Stomach (tissue), 9 donors: ENCODE measurements around the gene CEP55. TPM values are rescaled to one million over a fixed set of nuclear protein-coding genes. Genes with fewer than 3 reads are reported as not detected.

Experiments used
- DNase-seq, 2 donors: peaks; one replicate each; pipeline versions ENCODE4 v3.0.0 to v3.0.0-alpha.2; 2013 to 2019
- H3K27ac ChIP-seq, 5 donors: fragments of 200-600 bp in 4 of 5; sonication (generic) in 4 of 5; one replicate each; pipeline ENCODE4 v1.5.1; 2013 to 2019; ENCODE audit warnings: mild to moderate bottlenecking in 1 of 5, moderate library complexity in 1 of 5
- H3K27me3 ChIP-seq, 3 donors: fragments of 200-600 bp; sonication (generic); one replicate each; pipeline ENCODE4 v1.5.1; 2017 to 2019; ENCODE audit warnings: mixed run types in 1 of 3
- H3K36me3 ChIP-seq, 4 donors: fragments of 200-600 bp; sonication (generic); 1 replicate in 3 of 4; 2 replicates in 1 of 4; pipeline ENCODE4 v1.5.1; 2016 to 2019
- H3K4me1 ChIP-seq, 4 donors: fragments of 200-600 bp; sonication (generic); one replicate each; pipeline ENCODE4 v1.5.1; 2016 to 2019
- H3K4me3 ChIP-seq, 4 donors: fragments of 200-600 bp; sonication (generic) in 3 of 4; one replicate each; pipeline ENCODE4 v1.5.1; 2016 to 2019; ENCODE audit warnings: mild to moderate bottlenecking in 1 of 4
- H3K9me3 ChIP-seq, 4 donors: fragments of 200-600 bp; sonication (generic); one replicate each; pipeline ENCODE4 v1.5.1; 2016 to 2019
- CTCF ChIP-seq, 7 experiments: fragments of 450-650 bp in 4 of 7; fragments of 200-600 bp in 3 of 7; sonication (generic) in 3 of 7; IDR thresholded peaks; one replicate each; pipeline ENCODE4 v1.5.1; 2016 to 2019; ENCODE audit warnings: antibody characterized with exemption in 7 of 7, control low read depth in 2 of 7, mild to moderate bottlenecking in 1 of 7
- EP300 ChIP-seq: sonication (generic); formaldehyde crosslinking; IDR thresholded peaks from one replicate; pipeline ENCODE4 v1.6.1; 2017; ENCODE audit warnings: antibody characterized with exemption
- POLR2A ChIP-seq, 4 donors: fragments of 450-650 bp; IDR thresholded peaks; one replicate each; pipeline ENCODE4 v1.6.1; 2016; ENCODE audit warnings: antibody characterized with exemption in 4 of 4, control low read depth in 2 of 4, mild to moderate bottlenecking in 1 of 4, moderate library complexity in 1 of 4
- POLR2AphosphoS5 ChIP-seq, 3 donors: sonication (generic); formaldehyde crosslinking; IDR thresholded peaks; one replicate each; pipeline ENCODE4 v1.6.1; 2016; ENCODE audit warnings: antibody characterized with exemption in 3 of 3
- WGBS, 5 donors: extraction: QIAGEN DNeasy Blood & Tissue Kit in 3 of 5; methylation state at CpG; one replicate each; pipeline versions ENCODE4 v1.1.5 to v1.1.7; 2013 to 2018; 5-methylcytosine and 5-hydroxymethylcytosine counted together
- intact Hi-C: fragments of 100-400 bp; cut with DNase I; formaldehyde crosslinking; loops from one replicate; pipeline ENCODE4 v1.15.1; 2023; ENCODE audit warnings: low total_unique reads
- polyA plus RNA-seq, 3 donors: library from polyadenylated mRNA; stranded (reverse); fragments of 200-250 nt; gene quantifications; one replicate each; pipeline ENCODE4 v1.2.3, GENCODE V29; 2013
- total RNA-seq, 5 donors: library from RNA; depleted of rRNA; stranded (reverse); fragments of >200 nt; gene quantifications; one replicate each; pipeline versions ENCODE4 v1.1.0 to v1.2.3, GENCODE V29; 2014 to 2016
- donor health status: healthy with polysubstance abuse.
- donor health status: Bipolar disorder and iron deficiency.
- donor health status: healthy.

The CEP55 gene
- total and polyA plus RNA-seq, 8 donors, result 0.58 to 7.2 (median 3.1) TPM; not detected in 1

- TF ChIP-seq EP300 (no peak), POLR2AphosphoS5 (IDR thresholded peaks at IDR 0.05) (no peak), CTCF (IDR thresholded peaks at IDR 0.05) (no peak), POLR2A (IDR thresholded peaks at IDR 0.05) (no peak)
- Histone ChIP-seq H3K36me3 (no peaks in the 10 kb centered on the region), H3K27ac (no peak overlapping the region), H3K4me3 (no peak overlapping the region), H3K27me3 (no peaks in the 10 kb centered on the region), H3K4me1 (no peaks in the 10 kb centered on the region), H3K9me3 (no peaks in the 10 kb centered on the region)
- intact Hi-C loops, result no loop called here
- WGBS, 5 donors, result 84 to 91% (median 88%) methylated on average over 8 of the region's 8 CpGs
- no peak for DNase-seq
Observed at GRCh38 chr10:93509816-93510215, 13.4 kb downstream of the CEP55 start.

- no peaks in the 10 kb centered on the region for H3K9me3 ChIP-seq
- H3K4me3 ChIP-seq, result no peak overlapping the region
- no peaks in the 10 kb centered on the region for H3K27me3 ChIP-seq
- intact Hi-C loops, result no loop called here
- H3K4me1 ChIP-seq, result no peaks in the 10 kb centered on the region
- DNase-seq, result no peak
- TF ChIP-seq CTCF (IDR thresholded peaks at IDR 0.05), result no peak
- TF ChIP-seq POLR2AphosphoS5 (IDR thresholded peaks at IDR 0.05), result no peak
- H3K36me3 ChIP-seq, result no peaks in the 10 kb centered on the region
- 90 to 100% (median 97%) methylated on average over 1 of the region's 1 CpG for WGBS, 5 donors
- no peak overlapping the region for H3K27ac ChIP-seq
Observed at GRCh38 chr10:93512565-93512964, 16.2 kb downstream of the CEP55 start.

GRCh38 chr10:93513091-93513490, 16.7 kb downstream of the CEP55 start:
- Histone ChIP-seq H3K27me3 (no peaks in the 10 kb centered on the region), H3K27ac (no peak overlapping the region), H3K4me1 (no peaks in the 10 kb centered on the region), H3K4me3 (no peak overlapping the region), H3K36me3 (no peaks in the 10 kb centered on the region), H3K9me3 (no peaks in the 10 kb centered on the region)
- intact Hi-C loops, result no loop called here
- no peak for DNase-seq
- WGBS, 5 donors, result 0 to 96% (median 93%) methylated on average over 1 of the region's 1 CpG
- TF ChIP-seq POLR2AphosphoS5 (IDR thresholded peaks at IDR 0.05), result no peak
- no peak for TF ChIP-seq EP300
- no peak for TF ChIP-seq POLR2A (IDR thresholded peaks at IDR 0.05)
- no peak for TF ChIP-seq CTCF (IDR thresholded peaks at IDR 0.05)

GRCh38 chr10:93514521-93514920, 18.1 kb downstream of the CEP55 start:
- H3K27ac ChIP-seq, result peak overlapping the region in 1 of 5 donors; percentile 60

More at GRCh38 chr10:93514521-93514920, 18.1 kb downstream of the CEP55 start:
- no peaks in the 10 kb centered on the region for H3K4me1 ChIP-seq
- H3K9me3 ChIP-seq, result no peaks in the 10 kb centered on the region
- TF ChIP-seq EP300 (no peak), POLR2A (IDR thresholded peaks at IDR 0.05) (no peak), POLR2AphosphoS5 (IDR thresholded peaks at IDR 0.05) (no peak), CTCF (IDR thresholded peaks at IDR 0.05) (no peak)
- intact Hi-C loops, result no loop called here
- no peak overlapping the region for H3K4me3 ChIP-seq
- H3K36me3 ChIP-seq, result peaks cover 0 to 6% (median 0%) of the 10 kb centered on the region in 4 donors
- WGBS, 5 donors, result 79 to 88% (median 86%) methylated on average over 4 of the region's 4 CpGs
- no peak for DNase-seq
- no peaks in the 10 kb centered on the region for H3K27me3 ChIP-seq
